Activated CD8-positive, alpha-beta T cell treated with anti-CD3 and anti-CD28 coated beads, Interleukin-2, amount 10 ng/mL, durations not matched to agents 7 days and 5 days (primary cell): ENCODE measurements around the gene RHOU. TPM values are rescaled to one million over a fixed set of nuclear protein-coding genes. Genes with fewer than 3 reads are reported as not detected.
A peak's percentile ranks its signal among the peaks of the same experiment; 100 is the strongest.
"Not testable (repeated sequence)": the region's sequence is repeated elsewhere in the genome, so short reads cannot be mapped to it uniquely, and the experiment has no call there.

Experiments
- ATAC-seq: fragments of 150-1000 bp; cut with Tn5 transposase; one replicate; pipeline ENCODE4 v1.10.0; 2021; ENCODE audit warnings: moderate library complexity
- CTCF ChIA-PET: fragments of 350-600 bp; sonication (Branson Sonifier 250); formaldehyde crosslinking; loops from one replicate; lab custom pipeline; 2021; ENCODE audit warnings: antibody characterized with exemption; lab: Charles Lee
- POLR2A ChIA-PET: fragments of 350-600 bp; sonication (Branson Sonifier 250); formaldehyde crosslinking; loops from one replicate; lab custom pipeline; 2021; ENCODE audit warnings: antibody characterized with exemption; lab: Charles Lee
- DNase-seq: peaks from one replicate; pipeline ENCODE4 v3.0.0-alpha.2; 2020
- H3K27ac Mint-ChIP-seq: one replicate; pipeline ENCODE4 v1.8.0; 2021; ENCODE audit warnings: mild to moderate bottlenecking, mixed read lengths
- H3K27me3 Mint-ChIP-seq: one replicate; pipeline ENCODE4 v1.8.0; 2021; ENCODE audit warnings: low read depth, mixed read lengths
- H3K36me3 Mint-ChIP-seq: one replicate; pipeline ENCODE4 v1.8.0; 2021; ENCODE audit warnings: low read depth, mixed read lengths
- H3K4me1 Mint-ChIP-seq: one replicate; pipeline ENCODE4 v1.8.0; 2021; ENCODE audit warnings: low read depth, mixed read lengths
- H3K4me3 Mint-ChIP-seq: one replicate; pipeline ENCODE4 v1.8.0; 2021; ENCODE audit warnings: mild to moderate bottlenecking, mixed read lengths
- H3K9me3 Mint-ChIP-seq: one replicate; pipeline ENCODE4 v1.8.0; 2022; ENCODE audit warnings: mixed read lengths; ENCODE audit not compliant: insufficient read depth
- total RNA-seq, 2 experiments: library from RNA; stranded (reverse); gene quantifications; one replicate each; pipeline ENCODE4 v1.2.3, GENCODE V29; 2021

RHOU gene
- 1 to 10 TPM; 9.5 to 9.7 TPM for total RNA-seq

DNA sequence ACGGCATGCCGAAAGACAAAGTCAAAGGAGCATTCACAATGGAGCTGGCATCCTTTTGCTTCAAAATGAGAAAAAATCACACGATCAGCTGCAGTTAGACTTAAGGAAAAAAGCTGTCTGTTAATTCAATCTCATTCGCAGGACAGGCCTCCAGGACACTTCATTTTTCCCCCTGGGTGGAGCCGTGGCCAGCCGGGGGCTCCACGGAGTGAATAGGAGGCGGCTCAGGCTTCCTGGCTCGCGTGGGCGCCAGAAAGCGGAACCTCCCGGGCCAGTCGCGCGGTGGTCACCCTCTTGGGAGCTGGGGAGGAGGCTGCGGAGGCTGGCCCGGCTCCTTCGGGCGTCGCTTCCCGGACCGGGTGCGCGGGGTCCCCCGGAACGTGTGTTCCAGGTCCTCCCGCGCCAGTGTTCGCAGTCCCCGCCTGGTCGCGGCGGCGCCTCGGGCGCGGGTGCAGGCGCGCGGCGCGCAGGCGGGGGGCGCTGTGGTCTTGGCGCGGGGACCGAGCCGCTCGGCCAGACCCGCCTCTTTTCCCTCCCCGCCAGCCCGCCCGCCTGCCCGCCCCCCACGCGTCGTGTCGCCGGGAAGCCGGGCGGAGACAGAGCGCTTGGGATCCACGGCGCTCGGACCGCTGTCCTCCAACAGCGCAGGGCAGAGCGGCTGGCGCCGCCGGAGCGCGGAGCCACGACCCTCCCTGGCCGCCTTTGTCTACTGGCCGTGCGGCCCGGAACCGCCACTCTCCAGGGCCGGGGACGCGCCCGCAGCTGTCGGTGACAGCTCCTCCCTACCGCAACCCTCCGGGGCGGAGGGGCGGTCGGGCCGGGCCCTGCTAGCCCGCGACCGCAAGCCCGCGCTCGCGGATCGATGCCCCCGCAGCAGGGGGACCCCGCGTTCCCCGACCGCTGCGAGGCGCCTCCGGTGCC is at the start of gene RHOU:
Gene RHOU, plus strand, starts transcription at position 599 of the 921 bp plus-strand sequence. Its CDS starts 264 bp downstream, at position 863.
- DNase-seq (peak; percentile 76), ATAC-seq (peak; percentile 88)
- peak within 1 kb of the TSS; percentile 75 for H3K27ac Mint-ChIP-seq
- ChIA-PET POLR2A (interaction anchor here (0.9 kb wide), 1 partner anchor 59 kb away, joined by 3 read pairs; no protein-coding TSS in a partner anchor), CTCF (interaction anchor here (0.7 to 7.9 kb wide), 36 partner anchors 11 to 738 kb away, joined by 3 to 68 read pairs (median 3); no protein-coding TSS in a partner anchor)
- H3K9me3 Mint-ChIP-seq, result no peaks in the 10 kb centered on the region
- peaks cover 23% of the 10 kb centered on the region for H3K27me3 Mint-ChIP-seq
- peak within 1 kb of the TSS; percentile 85 for H3K4me3 Mint-ChIP-seq
- H3K36me3 Mint-ChIP-seq, result peaks cover 21% of the 10 kb centered on the region
- peaks cover 31% of the 10 kb centered on the region for H3K4me1 Mint-ChIP-seq

DNA sequence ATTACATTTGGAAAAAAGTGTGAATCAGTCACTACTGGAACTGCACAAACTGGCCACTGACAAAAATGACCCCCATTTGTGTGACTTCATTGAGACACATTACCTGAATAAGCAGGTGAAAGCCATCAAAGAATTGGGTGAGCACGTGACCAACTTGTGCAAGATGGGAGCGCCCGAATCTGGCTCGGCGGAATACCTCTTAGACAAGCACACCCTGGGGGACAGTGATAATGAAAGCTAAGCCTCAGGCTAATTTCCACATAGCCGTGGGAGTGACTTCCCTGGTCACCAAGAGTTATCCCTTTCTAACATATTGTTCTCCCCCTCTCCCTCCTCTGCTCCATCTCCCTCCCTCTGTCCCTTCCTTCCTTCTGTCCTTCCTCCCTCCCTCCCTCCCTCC is 47.7 kb upstream of the RHOU start:
- Mint-ChIP-seq H3K27ac (no peak overlapping the region), H3K4me3 (no peak overlapping the region), H3K27me3 (peaks cover 26% of the 10 kb centered on the region), H3K36me3 (no peaks in the 10 kb centered on the region), H3K9me3 (no peaks in the 10 kb centered on the region), H3K4me1 (no peaks in the 10 kb centered on the region)
- ChIA-PET POLR2A (no interaction called here), CTCF (interaction anchor here (2.2 kb wide), 1 partner anchor 540 kb away, joined by 10 read pairs; no protein-coding TSS in a partner anchor)
- ATAC-seq (no peak), DNase-seq (no peak)

DNA sequence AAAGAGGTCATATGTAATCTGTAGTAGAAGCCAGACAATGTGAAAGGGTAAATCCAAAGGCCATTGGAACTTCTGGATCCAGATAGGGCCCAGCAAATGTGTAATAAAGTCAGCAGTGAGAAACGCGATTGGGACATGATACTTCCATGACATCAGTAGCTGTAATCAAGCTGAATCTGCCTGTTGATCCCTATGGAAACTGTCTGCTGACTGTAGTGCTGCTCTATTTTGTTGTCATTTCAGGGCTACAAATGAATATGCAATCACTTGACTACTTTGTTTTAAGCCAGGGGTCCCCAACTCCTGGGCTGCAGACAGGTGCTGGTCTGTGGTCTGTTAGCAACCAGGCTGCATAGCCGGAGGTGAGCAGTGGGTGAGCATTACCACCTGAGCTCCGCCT is 46.0 kb upstream of the RHOU start:
- Mint-ChIP-seq H3K36me3 (no peaks in the 10 kb centered on the region), H3K9me3 (no peaks in the 10 kb centered on the region), H3K4me3 (no peak overlapping the region), H3K27me3 (peaks cover 23% of the 10 kb centered on the region), H3K4me1 (no peaks in the 10 kb centered on the region), H3K27ac (no peak overlapping the region)
- DNase-seq, result no peak
- no peak for ATAC-seq
- ChIA-PET POLR2A (no interaction called here), CTCF (interaction anchor here (0.9 to 2.2 kb wide), 4 partner anchors 8 to 566 kb away, joined by 3 to 10 read pairs (median 4); no protein-coding TSS in a partner anchor)

DNA sequence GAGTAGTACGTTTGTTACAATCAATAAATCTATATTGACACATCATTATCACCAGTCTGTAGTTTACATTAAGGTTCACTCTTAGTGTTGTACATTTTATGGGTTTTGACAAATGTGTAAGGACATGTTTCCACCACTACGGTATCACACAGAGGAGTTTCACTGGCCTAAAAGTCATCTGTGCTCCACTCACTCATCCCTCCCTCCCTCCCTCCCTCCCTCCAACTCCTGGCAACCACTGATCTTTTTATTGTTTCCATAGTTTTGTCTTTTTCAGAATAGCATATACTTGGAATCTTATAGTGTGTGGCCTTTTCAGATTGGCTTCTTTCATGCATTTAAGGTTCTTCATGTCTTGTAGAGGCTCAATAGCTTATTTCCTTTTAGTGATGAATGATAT is 44.1 kb upstream of the RHOU start:
- CTCF ChIA-PET, result interaction anchor here (0.6 to 1.6 kb wide), 8 partner anchors 23 to 567 kb away, joined by 3 to 25 read pairs (median 4); partner anchors contain the start of gene RHOU
- Mint-ChIP-seq H3K4me3 (no peak overlapping the region), H3K36me3 (no peaks in the 10 kb centered on the region), H3K27ac (no peak overlapping the region), H3K27me3 (peaks cover 25% of the 10 kb centered on the region), H3K9me3 (no peaks in the 10 kb centered on the region), H3K4me1 (peaks cover 10% of the 10 kb centered on the region)
- DNase-seq (no peak), ATAC-seq (no peak)
- POLR2A ChIA-PET, result no interaction called here

DNA sequence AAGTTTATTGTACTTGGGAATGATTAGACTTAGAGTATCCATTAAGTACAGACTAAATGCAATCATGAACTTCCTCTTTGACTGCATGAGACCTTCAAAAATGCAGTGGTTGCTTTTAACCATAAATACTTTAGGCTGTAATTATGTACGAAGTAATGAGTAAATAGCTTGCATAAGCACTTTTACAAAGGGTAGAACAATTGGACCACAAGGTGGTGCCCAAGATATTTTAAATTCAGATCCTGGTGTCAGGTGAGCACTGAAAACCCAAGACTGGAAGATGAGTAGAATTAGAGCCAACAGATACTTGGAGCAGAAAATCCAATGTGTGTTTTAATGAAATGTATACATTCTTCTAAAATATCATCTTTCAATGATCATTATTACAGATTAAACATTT is 43.4 kb upstream of the RHOU start:
- no peaks in the 10 kb centered on the region for H3K9me3 Mint-ChIP-seq
- H3K36me3 Mint-ChIP-seq, result no peaks in the 10 kb centered on the region
- no peak for ATAC-seq
- H3K27ac Mint-ChIP-seq, result no peak overlapping the region
- H3K4me3 Mint-ChIP-seq, result no peak overlapping the region
- peak; percentile 51 for DNase-seq
- H3K4me1 Mint-ChIP-seq, result peaks cover 10% of the 10 kb centered on the region
- H3K27me3 Mint-ChIP-seq, result peaks cover 30% of the 10 kb centered on the region
- CTCF ChIA-PET, result interaction anchor here (0.6 to 1.6 kb wide), 10 partner anchors 11 to 567 kb away, joined by 3 to 25 read pairs (median 4); partner anchors contain the start of gene RHOU
- POLR2A ChIA-PET, result no interaction called here

DNA sequence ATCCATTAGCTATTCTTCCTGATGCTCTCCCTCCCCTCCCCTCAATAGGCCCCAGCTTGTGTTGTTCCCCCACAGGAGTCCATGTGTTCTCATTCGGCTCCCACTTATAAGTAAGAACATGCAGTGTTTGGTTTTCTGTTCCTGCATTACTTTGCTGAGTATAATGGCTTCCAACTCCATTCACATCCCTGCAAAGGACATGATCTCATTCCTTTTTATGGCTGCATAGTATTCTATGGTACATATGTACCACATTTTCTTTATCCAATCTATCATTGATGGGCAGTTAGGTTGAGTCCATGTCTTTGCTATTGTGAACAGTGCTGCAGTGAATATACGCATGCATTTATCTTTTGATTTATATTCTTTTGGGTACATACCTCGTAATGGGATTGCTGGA is 40.8 kb upstream of the RHOU start:
- H3K27me3 Mint-ChIP-seq, result peaks cover 18% of the 10 kb centered on the region
- ChIA-PET POLR2A (interaction anchor here (0.7 kb wide), 1 partner anchor 814 kb away, joined by 3 read pairs; the partner anchor contains the start of gene NUP133), CTCF (interaction anchor here (1.1 to 1.7 kb wide), 3 partner anchors 533 to 560 kb away, joined by 3 to 11 read pairs (median 9); no protein-coding TSS in a partner anchor)
- not testable (repeated sequence) for H3K4me3 Mint-ChIP-seq, H3K27ac Mint-ChIP-seq, H3K4me1 Mint-ChIP-seq, H3K36me3 Mint-ChIP-seq, H3K9me3 Mint-ChIP-seq, ATAC-seq, DNase-seq

DNA sequence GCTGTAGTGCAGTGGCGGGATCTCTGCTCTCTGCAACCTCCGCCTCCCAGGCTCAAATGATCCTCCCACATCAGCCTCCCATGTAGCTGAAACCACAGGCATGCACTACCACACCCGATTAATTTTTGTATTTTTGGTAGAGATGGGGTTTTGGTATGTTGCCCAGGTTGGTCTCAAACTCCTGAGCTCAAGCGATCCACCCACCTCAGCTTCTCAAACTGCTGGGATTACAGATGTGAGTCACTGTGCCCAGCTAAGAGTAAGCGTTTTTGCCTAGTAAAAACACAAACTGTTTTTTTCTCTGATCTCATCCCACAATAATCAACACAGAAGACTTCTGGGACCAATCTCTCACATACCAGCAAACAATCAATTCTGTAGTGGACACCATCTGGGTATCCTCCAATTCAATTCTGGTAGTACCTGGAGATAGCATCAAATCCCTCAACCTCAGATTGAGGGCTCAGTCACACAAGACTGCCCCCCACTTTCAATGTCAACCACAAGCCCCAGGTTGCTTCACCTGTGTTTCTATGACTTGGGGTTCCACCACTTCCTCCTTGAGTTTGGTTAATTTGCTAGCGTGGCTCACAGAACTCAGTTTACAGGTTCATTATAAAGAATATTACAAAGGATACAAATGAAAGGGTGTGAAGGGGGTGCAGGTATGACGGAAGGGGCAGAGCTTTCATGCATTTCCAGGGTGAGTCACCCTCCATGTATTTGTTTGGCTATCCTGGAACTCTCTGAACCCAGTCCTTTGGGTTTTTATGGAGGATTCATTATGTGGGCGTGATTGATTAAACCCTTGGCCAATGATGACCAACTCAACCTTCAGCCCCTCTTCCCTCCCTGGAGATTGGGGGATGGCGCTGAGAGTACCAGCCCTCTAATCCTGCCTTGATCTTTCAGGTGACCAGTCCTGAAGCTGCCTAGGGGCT is 40.0 kb upstream of the RHOU start:
- CTCF ChIA-PET, result interaction anchor here (1.0 to 1.1 kb wide), 2 partner anchors 31 to 533 kb away, joined by 3 read pairs; no protein-coding TSS in a partner anchor
- DNase-seq (peak; percentile 55), ATAC-seq (peak; percentile 49)
- no peak overlapping the region for H3K4me3 Mint-ChIP-seq
- peaks cover 15% of the 10 kb centered on the region for H3K27me3 Mint-ChIP-seq
- POLR2A ChIA-PET, result interaction anchor here (0.7 kb wide), 1 partner anchor 813 kb away, joined by 3 read pairs; the partner anchor contains the start of gene NUP133
- peaks cover 10% of the 10 kb centered on the region for H3K4me1 Mint-ChIP-seq
- H3K36me3 Mint-ChIP-seq, result no peaks in the 10 kb centered on the region
- no peaks in the 10 kb centered on the region for H3K9me3 Mint-ChIP-seq
- no peak overlapping the region for H3K27ac Mint-ChIP-seq

DNA sequence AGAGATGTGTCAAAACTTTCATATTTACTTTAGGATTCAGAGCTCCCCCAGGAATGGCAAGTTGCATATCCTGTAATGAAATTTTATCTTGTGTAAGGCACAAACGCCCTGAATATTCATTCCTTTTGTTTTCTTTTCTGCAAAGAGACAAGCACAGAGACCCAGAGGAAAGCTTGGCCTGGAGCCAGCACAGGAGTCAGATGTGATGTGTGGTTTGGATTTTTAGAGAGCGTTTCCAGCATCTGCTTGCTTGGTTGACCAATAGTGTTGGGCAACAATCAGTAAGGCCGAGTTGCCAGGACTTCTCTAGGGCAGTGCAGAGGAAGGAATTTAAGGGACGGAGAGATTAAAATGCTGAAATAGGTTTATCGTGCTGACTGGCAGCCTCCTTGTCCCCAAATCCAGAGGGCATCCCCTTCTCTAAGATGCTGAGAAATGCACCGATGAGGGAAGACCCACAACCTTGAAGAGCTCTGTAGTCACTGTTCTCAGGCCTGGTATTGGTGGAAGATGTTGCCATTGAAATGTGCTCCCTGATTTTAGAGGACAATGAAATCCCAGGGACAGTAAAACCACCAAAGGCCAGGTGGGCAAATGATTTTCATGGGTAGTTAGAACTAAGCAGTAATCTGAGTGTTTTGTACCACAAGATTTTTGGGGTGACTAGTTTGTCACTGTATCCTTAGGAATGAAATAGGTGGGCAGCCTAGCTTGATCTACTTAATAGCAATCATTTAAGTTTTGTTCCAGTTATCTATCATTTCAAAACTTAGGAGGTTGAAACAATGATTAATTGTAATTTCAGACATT is 37.9 kb upstream of the RHOU start:
- Mint-ChIP-seq H3K27ac (no peak overlapping the region), H3K27me3 (peaks cover 15% of the 10 kb centered on the region), H3K4me3 (no peak overlapping the region), H3K36me3 (no peaks in the 10 kb centered on the region), H3K9me3 (no peaks in the 10 kb centered on the region), H3K4me1 (peaks cover 10% of the 10 kb centered on the region)
- ChIA-PET POLR2A (interaction anchor here (0.7 kb wide), 1 partner anchor 520 kb away, joined by 3 read pairs; no protein-coding TSS in a partner anchor), CTCF (interaction anchor here (0.7 to 1.1 kb wide), 2 partner anchors 9 to 558 kb away, joined by 3 read pairs; no protein-coding TSS in a partner anchor)
- ATAC-seq (no peak), DNase-seq (no peak)

DNA sequence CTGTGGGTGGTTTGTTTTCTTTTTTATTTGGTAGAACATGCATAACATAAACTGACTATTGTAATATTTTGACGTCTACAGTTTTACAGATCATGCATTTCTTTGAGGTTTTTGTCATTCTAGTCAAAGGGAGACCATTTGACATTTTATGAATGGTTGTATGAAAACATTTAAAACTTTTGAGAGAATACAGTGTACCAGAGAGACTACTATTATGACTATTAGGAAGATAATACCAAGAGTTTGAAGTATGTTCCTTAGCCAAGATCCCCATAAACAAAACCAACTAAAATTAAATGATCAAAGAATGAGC is 37.3 kb upstream of the RHOU start:
- no peaks in the 10 kb centered on the region for H3K9me3 Mint-ChIP-seq
- ChIA-PET POLR2A (interaction anchor here (0.7 kb wide), 1 partner anchor 519 kb away, joined by 3 read pairs; no protein-coding TSS in a partner anchor), CTCF (interaction anchor here (0.7 kb wide), 1 partner anchor 557 kb away, joined by 3 read pairs; no protein-coding TSS in a partner anchor)
- no peak overlapping the region for H3K4me3 Mint-ChIP-seq
- no peak overlapping the region for H3K27ac Mint-ChIP-seq
- H3K36me3 Mint-ChIP-seq, result no peaks in the 10 kb centered on the region
- peaks cover 10% of the 10 kb centered on the region for H3K4me1 Mint-ChIP-seq
- ATAC-seq (no peak), DNase-seq (no peak)
- H3K27me3 Mint-ChIP-seq, result peaks cover 15% of the 10 kb centered on the region

DNA sequence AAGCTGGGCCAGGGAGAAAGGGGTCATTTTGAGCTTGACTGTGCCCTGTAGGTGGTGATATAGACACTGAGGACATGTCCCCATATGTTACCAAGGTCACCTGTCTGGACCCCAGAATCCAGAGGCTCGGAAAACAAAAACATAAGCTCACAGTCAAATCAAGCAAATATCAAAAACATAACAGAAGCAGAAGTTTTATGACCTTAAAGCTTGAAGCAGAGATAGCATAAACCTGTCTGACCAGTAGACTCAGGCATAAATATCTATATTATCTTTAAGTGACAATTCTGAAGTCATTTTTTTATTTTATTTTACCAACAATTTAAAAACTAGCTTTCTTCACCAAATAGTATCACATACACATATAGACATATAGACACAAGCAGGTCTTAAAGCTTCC is 32.8 kb upstream of the RHOU start:
- H3K27ac Mint-ChIP-seq, result no peak overlapping the region
- no peak for DNase-seq
- no peaks in the 10 kb centered on the region for H3K36me3 Mint-ChIP-seq
- peaks cover 6% of the 10 kb centered on the region for H3K27me3 Mint-ChIP-seq
- H3K4me3 Mint-ChIP-seq, result no peak overlapping the region
- no peaks in the 10 kb centered on the region for H3K4me1 Mint-ChIP-seq
- ChIA-PET POLR2A (no interaction called here), CTCF (interaction anchor here (0.6 to 1.4 kb wide), 5 partner anchors 10 to 556 kb away, joined by 3 to 6 read pairs (median 3); partner anchors contain the start of gene RHOU)
- H3K9me3 Mint-ChIP-seq, result no peaks in the 10 kb centered on the region
- no peak for ATAC-seq
